Activated naive CD4-positive, alpha-beta T cell treated with anti-CD3 and anti-CD28 coated beads, Interleukin-2, amount 10 ng/mL, durations not matched to agents 5 hours and 36 hours (primary cell): ENCODE results near the gene NR1D2. TPM values are rescaled to one million over a fixed set of nuclear protein-coding genes. Genes with fewer than 3 reads are reported as not detected.

ENCODE experiments used
- total RNA-seq, 2 experiments: library from RNA; stranded (reverse); gene quantifications; one replicate each; pipeline ENCODE4 v1.2.3, GENCODE V29; 2021

The NR1D2 gene
- 1 to 10 TPM; 7.0 to 7.3 TPM for total RNA-seq

GRCh38 chr3:23944861-23945662, at the start of gene NR1D2:
TSS of gene NR1D2 (plus strand) at chr3:23945286. CDS start at chr3:23945579, 293 bp downstream.

GRCh38 chr3:23916886-23917678, 28.0 kb upstream of the NR1D2 start, which contains the start of the genes NKIRAS1 and RPL15:
TSS of gene NKIRAS1 (minus strand) at chr3:23916990. CDS start at chr3:23910904, 6,086 bp downstream.
TSS of gene RPL15 (plus strand) at chr3:23917132. CDS start at chr3:23917860, 728 bp downstream.

Other genes starting within 250 kb of the NR1D2 start
- 10 to 100 TPM; 65.1 to 69.7 TPM for gene UBE2E1, start 139.3 kb upstream of the NR1D2 start, total RNA-seq
- gene NKIRAS1, start 28.3 kb upstream of the NR1D2 start, total RNA-seq, result 1 to 10 TPM; 2.5 TPM
- 1,000 to 10,000 TPM; 2,108 to 2,164 TPM for gene RPL15, start 28.2 kb upstream of the NR1D2 start, total RNA-seq